Ovary (tissue), 3 donors: ENCODE results near the gene ZNF213.

Source experiments
- CTCF ChIP-seq, 3 donors: fragments of 450-650 bp in 2 of 3; fragments of 200-600 bp in 1 of 3; IDR thresholded peaks; one replicate each; pipeline versions ENCODE4 v1.5.1 to v1.8.0; 2016 to 2022; ENCODE audit warnings: antibody characterized with exemption in 3 of 3, mild to moderate bottlenecking in 1 of 3
- EP300 ChIP-seq: sonication (generic); formaldehyde crosslinking; IDR thresholded peaks from one replicate; pipeline ENCODE4 v1.6.1; 2017; ENCODE audit warnings: antibody characterized with exemption
- POLR2A ChIP-seq: fragments of 450-650 bp; IDR thresholded peaks from one replicate; pipeline ENCODE4 v1.6.1; 2017; ENCODE audit warnings: antibody characterized with exemption, mild to moderate bottlenecking, moderate library complexity
- donor health status: DM: no; HTN: no; CAD: no.

GRCh38 chr16:3166505-3166886, 31.7 kb downstream of the ZNF213 start:
- TF ChIP-seq CTCF (IDR thresholded peaks at IDR 0.05) (no peak), POLR2A (no peak), EP300 (no peak)
